Transverse colon (tissue), 4 donors: ENCODE data around the gene A4GALT.
"Not testable (repeated sequence)": the region's sequence is repeated elsewhere in the genome, so short reads cannot be mapped to it uniquely, and the experiment has no call there.

ENCODE experiments used
- CTCF ChIP-seq, 5 experiments: fragments of 200-600 bp in 3 of 5; fragments of 450-650 bp in 2 of 5; sonication (generic) in 3 of 5; IDR thresholded peaks; 1 replicate in 2 of 5; 2 replicates in 3 of 5; pipeline ENCODE4 v1.5.1; 2016 to 2017; ENCODE audit warnings: antibody characterized with exemption in 5 of 5, inconsistent platforms in 3 of 5, mild to moderate bottlenecking in 2 of 5, moderate library complexity in 1 of 5
- EP300 ChIP-seq: sonication (generic); formaldehyde crosslinking; IDR thresholded peaks from one replicate; pipeline ENCODE4 v1.6.1; 2017; ENCODE audit warnings: antibody characterized with exemption, low read depth
- POLR2A ChIP-seq: fragments of 450-650 bp; IDR thresholded peaks from one replicate; pipeline ENCODE4 v1.6.1; 2016; ENCODE audit warnings: antibody characterized with exemption, mild to moderate bottlenecking, moderate library complexity
- POLR2AphosphoS5 ChIP-seq, 3 donors: sonication (generic); formaldehyde crosslinking; IDR thresholded peaks; one replicate each; pipeline ENCODE4 v1.6.1; 2016; ENCODE audit warnings: antibody characterized with exemption in 3 of 3

GRCh38 chr22:42750421-42750820 is 29.8 kb upstream of the A4GALT start:
- not testable (repeated sequence) for TF ChIP-seq CTCF (IDR thresholded peaks at IDR 0.05); POLR2A; POLR2AphosphoS5 (IDR thresholded peaks at IDR 0.05); EP300
